A673 (cell line): ENCODE measurements around the gene TMEM45B. TPM values are rescaled to one million over a fixed set of nuclear protein-coding genes. Genes with fewer than 3 reads are reported as not detected.

ENCODE experiments used
- BruUV-seq: library from RNA; stranded (reverse); fragments of 400-500 nt; replicated peaks from 2 replicates; lab custom pipeline; 2021; lab: Mats Ljungman, UMichigan
- CTCF ChIA-PET: fragments of 300-600 bp; sonication (Branson Sonifier 250); formaldehyde crosslinking; loops from one replicate; lab custom pipeline; 2022; ENCODE audit warnings: antibody characterized with exemption; lab: Charles Lee
- POLR2A ChIA-PET: fragments of 300-600 bp; sonication (Branson Sonifier 250); formaldehyde crosslinking; loops from one replicate; lab custom pipeline; 2022; ENCODE audit warnings: antibody characterized with exemption; ENCODE audit not compliant: low non-redundant PET; lab: Charles Lee
- DNase-seq: peaks from one replicate; pipeline ENCODE4 v3.0.0-alpha.2; 2015; ENCODE audit warnings: low spot score
- H3K27ac ChIP-seq: fragments of 200-600 bp; sonication (generic); 2 replicates; pipeline ENCODE4 v1.5.1; 2016; ENCODE audit warnings: mixed run types, low read depth, mild to moderate bottlenecking, mixed read lengths, antibody characterized with exemption, low read length; ENCODE audit not compliant: poor library complexity, severe bottlenecking
- H3K27me3 ChIP-seq: fragments of 200-600 bp; sonication (generic); replicated peaks from 2 replicates; pipeline ENCODE4 v1.6.1; 2017; ENCODE audit warnings: mixed run types, low read depth, mild to moderate bottlenecking, mixed read lengths, antibody characterized with exemption, low read length; ENCODE audit not compliant: insufficient read depth, poor library complexity
- H3K36me3 ChIP-seq: fragments of 200-600 bp; sonication (generic); 2 replicates; pipeline ENCODE4 v1.6.1; 2016; ENCODE audit warnings: mixed run types, mild to moderate bottlenecking, mixed read lengths, antibody characterized with exemption, low read length; ENCODE audit not compliant: insufficient read depth, poor library complexity, severe bottlenecking
- H3K4me1 ChIP-seq: fragments of 200-600 bp; sonication (generic); 2 replicates; pipeline ENCODE4 v1.6.1; 2017; ENCODE audit warnings: mixed run types, mild to moderate bottlenecking, mixed read lengths, antibody characterized with exemption, low read length; ENCODE audit not compliant: insufficient read depth, poor library complexity, severe bottlenecking
- H3K4me3 ChIP-seq: fragments of 200-600 bp; sonication (generic); 2 replicates; pipeline ENCODE4 v1.5.1; 2016; ENCODE audit warnings: low read depth, mixed run types, mild to moderate bottlenecking, mixed read lengths, low read length; ENCODE audit not compliant: poor library complexity, severe bottlenecking
- H3K9me3 ChIP-seq: fragments of 200-600 bp; sonication (generic); 2 replicates; pipeline ENCODE4 v1.6.1; 2016; ENCODE audit warnings: mixed run types, low read depth, mild to moderate bottlenecking, mixed read lengths, antibody characterized with exemption, low read length; ENCODE audit not compliant: poor library complexity, severe bottlenecking
- CTCF ChIP-seq: fragments of 300-800, 200-600 bp; sonication (generic); conservative IDR thresholded peaks from 2 replicates; pipeline ENCODE4 v1.5.1; 2017; ENCODE audit warnings: low read depth, mild to moderate bottlenecking, antibody characterized with exemption, low read length, moderate library complexity, mixed read lengths
- EZH2 ChIP-seq: fragments of 200-600 bp; sonication (generic); IDR thresholded peaks from 2 replicates; pipeline ENCODE4 v1.6.1; 2017; ENCODE audit warnings: borderline replicate concordance, low read depth, mild to moderate bottlenecking, mixed read lengths, antibody characterized with exemption, low read length; ENCODE audit not compliant: poor library complexity, severe bottlenecking
- intact Hi-C: fragments of 100-400 bp; cut with micrococcal nuclease; formaldehyde crosslinking; loops from one replicate; pipeline ENCODE4 v1.10.0; 2022; ENCODE audit not compliant: unreplicated experiment
- total RNA-seq: library from RNA; stranded (reverse); gene quantifications from 2 replicates; pipeline ENCODE4 v1.2.3, GENCODE V29; 2021

TMEM45B gene
- total RNA-seq, 1 experiment from 2014 or later = not detected

- TF ChIP-seq EZH2 (no peak), CTCF (no peak)
- no peak overlapping the region for H3K4me3 ChIP-seq
- POLR2A ChIA-PET = interaction anchor here (0.7 kb wide), 1 partner anchor 106 kb away, joined by 3 read pairs; no protein-coding TSS in a partner anchor
- no peaks in the 10 kb centered on the region for H3K9me3 ChIP-seq
- DNase-seq = no peak
- H3K4me1 ChIP-seq = no peaks in the 10 kb centered on the region
- no peaks in the 10 kb centered on the region for H3K27me3 ChIP-seq
- BruUV-seq = no TSS peak
- intact Hi-C loops = no loop called here
- peaks cover 97% of the 10 kb centered on the region for H3K36me3 ChIP-seq
- no peak overlapping the region for H3K27ac ChIP-seq
- CTCF ChIA-PET = no interaction called here
Measured at GRCh38 chr11:129884581-129884980, 68.9 kb downstream of the TMEM45B start.

- no peaks in the 10 kb centered on the region for H3K4me1 ChIP-seq
- POLR2A ChIA-PET = no interaction called here
- H3K9me3 ChIP-seq = no peaks in the 10 kb centered on the region
- no peak overlapping the region for H3K4me3 ChIP-seq
- no TSS peak for BruUV-seq
- CTCF ChIA-PET = no interaction called here
- intact Hi-C loops = no loop called here
- peaks cover 97% of the 10 kb centered on the region for H3K36me3 ChIP-seq
- no peak overlapping the region for H3K27ac ChIP-seq
- no peak for TF ChIP-seq CTCF
- no peaks in the 10 kb centered on the region for H3K27me3 ChIP-seq
- no peak for DNase-seq
Measured at GRCh38 chr11:129885381-129885780, 69.7 kb downstream of the TMEM45B start.

DNA sequence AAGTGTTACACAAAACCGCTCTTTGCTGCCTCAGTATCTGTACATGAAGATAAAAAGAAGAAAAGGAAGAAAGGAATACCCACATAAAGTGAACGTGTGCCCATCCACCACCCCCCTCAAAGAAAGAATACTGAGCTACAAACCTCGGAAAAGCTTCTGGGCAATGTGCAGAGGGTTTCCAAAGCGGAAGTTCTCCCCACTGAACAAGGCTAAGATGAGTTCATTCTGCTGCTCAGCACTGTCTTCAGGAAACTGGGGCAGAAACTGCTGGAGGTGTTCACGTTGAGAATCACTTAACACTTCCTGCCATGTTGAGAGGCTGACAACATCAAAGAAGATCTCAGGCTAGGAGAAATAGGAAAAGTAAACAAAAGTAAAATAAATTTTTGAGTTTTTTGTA, 72.8 kb downstream of the TMEM45B start:
- no peak overlapping the region for H3K27ac ChIP-seq
- H3K27me3 ChIP-seq = no peaks in the 10 kb centered on the region
- TF ChIP-seq CTCF = no peak
- no peak for TF ChIP-seq EZH2
- no peaks in the 10 kb centered on the region for H3K9me3 ChIP-seq
- intact Hi-C loops = no loop called here
- BruUV-seq = no TSS peak
- ChIA-PET POLR2A (no interaction called here), CTCF (no interaction called here)
- H3K4me1 ChIP-seq = no peaks in the 10 kb centered on the region
- H3K36me3 ChIP-seq = peaks cover 94% of the 10 kb centered on the region
- no peak overlapping the region for H3K4me3 ChIP-seq
- no peak for DNase-seq
